H54 (cell line): Measurements from ENCODE around the gene PLA2G4F.

Experiments used
- DNase-seq: peaks from one replicate; pipeline ENCODE4 v3.0.0; 2011; ENCODE audit warnings: low spot score, mixed read lengths; ENCODE audit not compliant: insufficient read length
- FAIRE-seq: peaks from 3 replicates; lab custom pipeline; 2011; peaks lifted over from hg19 to GRCh38; lab: Jason Lieb, UNC
- POLR2A ChIP-seq: IDR thresholded peaks from 2 replicates; pipeline ENCODE4 v1.6.1; 2011; ENCODE audit warnings: low read depth, mild to moderate bottlenecking, low read length

PLA2G4F gene, protein sequence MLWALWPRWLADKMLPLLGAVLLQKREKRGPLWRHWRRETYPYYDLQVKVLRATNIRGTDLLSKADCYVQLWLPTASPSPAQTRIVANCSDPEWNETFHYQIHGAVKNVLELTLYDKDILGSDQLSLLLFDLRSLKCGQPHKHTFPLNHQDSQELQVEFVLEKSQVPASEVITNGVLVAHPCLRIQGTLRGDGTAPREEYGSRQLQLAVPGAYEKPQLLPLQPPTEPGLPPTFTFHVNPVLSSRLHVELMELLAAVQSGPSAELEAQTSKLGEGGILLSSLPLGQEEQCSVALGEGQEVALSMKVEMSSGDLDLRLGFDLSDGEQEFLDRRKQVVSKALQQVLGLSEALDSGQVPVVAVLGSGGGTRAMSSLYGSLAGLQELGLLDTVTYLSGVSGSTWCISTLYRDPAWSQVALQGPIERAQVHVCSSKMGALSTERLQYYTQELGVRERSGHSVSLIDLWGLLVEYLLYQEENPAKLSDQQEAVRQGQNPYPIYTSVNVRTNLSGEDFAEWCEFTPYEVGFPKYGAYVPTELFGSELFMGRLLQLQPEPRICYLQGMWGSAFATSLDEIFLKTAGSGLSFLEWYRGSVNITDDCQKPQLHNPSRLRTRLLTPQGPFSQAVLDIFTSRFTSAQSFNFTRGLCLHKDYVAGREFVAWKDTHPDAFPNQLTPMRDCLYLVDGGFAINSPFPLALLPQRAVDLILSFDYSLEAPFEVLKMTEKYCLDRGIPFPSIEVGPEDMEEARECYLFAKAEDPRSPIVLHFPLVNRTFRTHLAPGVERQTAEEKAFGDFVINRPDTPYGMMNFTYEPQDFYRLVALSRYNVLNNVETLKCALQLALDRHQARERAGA

DNA sequence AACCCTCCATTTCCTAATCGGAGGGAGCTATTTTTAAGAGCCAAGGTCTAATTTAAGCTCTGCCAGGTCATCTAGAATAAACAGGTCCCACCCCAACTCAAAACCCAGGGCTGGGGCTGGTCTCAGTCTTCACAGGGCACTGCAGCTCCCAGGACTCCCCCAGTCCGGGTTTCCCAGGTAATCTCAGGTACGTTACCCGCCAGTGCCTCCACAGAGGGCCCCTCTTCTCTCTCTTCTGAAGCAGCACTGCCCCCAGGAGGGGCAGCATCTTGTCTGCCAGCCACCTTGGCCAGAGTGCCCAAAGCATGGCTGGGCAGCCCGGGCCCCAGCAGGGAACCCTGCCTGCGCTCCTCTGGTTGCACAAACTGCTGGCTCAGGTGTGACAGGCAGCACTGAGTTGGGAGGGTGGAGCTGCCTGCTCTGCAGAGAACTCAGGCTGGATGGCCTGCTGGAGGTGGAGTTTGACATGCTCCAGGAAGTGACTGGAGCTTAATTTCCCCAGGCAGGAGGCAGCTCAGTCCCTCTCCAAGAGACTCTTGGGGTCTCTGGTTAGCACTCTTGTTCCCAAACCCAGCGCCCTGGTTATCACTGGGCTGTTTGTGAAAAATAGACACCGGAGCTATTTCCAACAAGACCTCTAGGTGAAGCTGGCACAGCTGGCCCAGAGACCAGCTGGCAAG, at the start of gene PLA2G4F:
PLA2G4F (minus strand) TSS at position 394 of the 680 bp plus-strand sequence; CDS start at position 307, 87 bp downstream.
- DNase-seq (no peak), FAIRE-seq (no peak)
- no peak for TF ChIP-seq POLR2A

DNA sequence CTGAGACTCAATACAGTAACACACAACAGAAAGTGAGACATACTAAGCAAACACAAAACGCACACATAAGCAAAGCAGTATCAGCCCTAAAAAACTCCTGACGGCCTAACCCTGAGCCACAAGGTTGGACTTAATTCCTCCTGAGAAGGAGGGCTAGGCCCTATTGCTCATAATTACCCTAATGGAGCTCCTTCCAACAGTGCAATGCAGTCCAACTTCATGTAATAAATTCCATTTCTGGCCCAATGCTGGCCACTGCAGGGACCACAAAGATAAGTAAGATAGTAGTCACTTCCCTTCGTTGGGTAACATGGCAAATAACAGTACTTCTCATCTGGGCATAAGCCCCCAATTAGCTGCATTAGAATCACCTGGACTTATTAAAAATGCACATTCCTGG, 47.5 kb upstream of the PLA2G4F start:
- DNase-seq (no peak), FAIRE-seq (no peak)
- no peak for TF ChIP-seq POLR2A

DNA sequence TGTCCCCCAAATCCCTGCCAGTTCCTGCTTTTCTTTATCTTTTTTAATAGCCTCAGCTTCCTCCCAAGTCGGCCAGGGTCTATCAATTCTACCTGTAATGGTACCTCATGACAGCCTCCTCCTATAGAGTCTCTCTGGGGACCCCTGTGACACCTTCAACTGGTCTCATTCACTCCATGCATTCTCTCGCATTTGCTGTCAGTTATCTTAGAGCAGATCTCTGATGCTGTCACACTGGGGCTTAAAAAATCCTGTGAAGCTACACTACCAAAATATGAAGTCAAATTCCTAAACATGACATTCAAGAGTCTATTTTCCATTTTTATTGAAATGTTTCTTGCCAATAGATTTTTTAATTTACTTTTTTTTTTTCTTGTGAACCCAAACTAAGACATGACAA, 46.2 kb upstream of the PLA2G4F start:
- no peak for TF ChIP-seq POLR2A
- FAIRE-seq (no peak), DNase-seq (no peak)

DNA sequence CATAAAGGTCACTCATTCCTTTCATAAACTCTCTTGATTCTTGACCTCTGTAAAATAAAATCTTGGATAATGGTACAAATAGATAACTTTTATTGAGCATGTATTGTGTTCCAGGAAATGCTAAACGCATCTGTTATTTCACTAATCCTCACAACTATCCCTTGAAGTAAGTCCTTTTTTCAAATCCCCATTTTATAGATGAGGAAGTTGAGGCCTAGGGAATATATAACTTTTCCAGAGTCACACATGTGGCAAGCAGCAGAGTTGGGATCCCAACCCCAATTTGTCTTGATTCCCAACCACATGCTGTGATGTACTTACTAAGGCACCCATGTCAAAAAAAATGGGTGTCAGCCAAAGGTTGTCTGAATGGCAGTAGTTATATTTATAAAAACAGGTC, 45.4 kb upstream of the PLA2G4F start:
- no peak for TF ChIP-seq POLR2A
- DNase-seq (no peak), FAIRE-seq (no peak)

DNA sequence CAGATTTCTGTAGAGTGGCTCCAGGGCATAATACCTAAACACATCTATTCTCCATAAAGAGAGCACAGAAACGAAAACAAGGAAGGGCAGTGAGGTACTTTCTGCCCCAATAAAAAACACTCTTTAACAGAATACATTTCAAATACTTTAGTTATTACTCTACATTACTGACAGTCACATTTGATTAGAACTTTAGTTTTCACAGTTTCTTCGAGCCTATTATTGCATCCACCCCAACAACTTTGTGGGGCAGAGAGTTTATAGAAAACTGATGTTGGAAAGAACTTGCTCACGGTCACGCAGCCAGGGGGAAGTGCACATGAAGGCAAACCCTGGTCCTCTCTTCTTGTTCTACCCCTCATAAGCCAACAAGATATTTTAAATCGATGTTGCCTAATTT, 42.7 kb upstream of the PLA2G4F start:
- DNase-seq, result no peak
- no peak for TF ChIP-seq POLR2A
- FAIRE-seq, result no peak

DNA sequence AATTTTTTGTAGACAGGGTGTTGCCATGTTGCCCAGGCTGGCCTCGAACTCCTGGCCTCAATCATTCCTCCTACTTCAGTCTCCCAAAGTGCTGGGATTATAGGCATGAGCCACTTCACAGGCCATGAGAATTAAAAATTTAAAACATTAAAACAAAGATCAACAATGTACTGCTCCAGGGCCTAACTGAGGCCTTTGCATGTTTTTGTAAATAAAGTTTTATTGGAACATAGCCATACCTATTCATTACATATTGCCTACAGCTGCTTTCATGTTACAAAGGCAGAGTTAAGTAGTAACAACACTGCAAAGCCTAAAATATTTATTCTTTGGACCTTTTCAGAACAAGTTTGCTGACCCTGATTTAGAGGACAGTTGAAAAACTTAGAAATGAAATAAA, 42.1 kb upstream of the PLA2G4F start:
- DNase-seq, result no peak
- FAIRE-seq, result no peak
- TF ChIP-seq POLR2A, result no peak

DNA sequence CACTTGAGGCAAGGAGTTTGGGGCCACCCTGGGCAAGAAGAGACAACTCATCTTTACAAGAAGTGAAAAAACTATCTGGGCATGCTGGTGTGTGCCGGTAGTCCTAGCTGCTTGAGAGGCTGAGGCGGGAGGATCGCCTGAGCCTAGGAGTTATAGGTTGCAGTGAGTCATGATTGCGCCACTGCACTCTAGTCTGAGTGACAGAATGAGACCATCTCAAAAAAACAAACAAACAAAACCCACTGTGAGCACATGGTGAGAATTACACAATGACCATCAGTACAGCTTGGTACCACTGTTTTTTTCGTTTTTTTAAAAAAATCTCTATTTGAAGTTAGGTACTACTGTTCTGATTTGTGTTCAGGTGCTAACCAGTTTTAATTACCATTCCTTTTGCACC, 38.1 kb upstream of the PLA2G4F start:
- no peak for TF ChIP-seq POLR2A
- FAIRE-seq (no peak), DNase-seq (no peak)

DNA sequence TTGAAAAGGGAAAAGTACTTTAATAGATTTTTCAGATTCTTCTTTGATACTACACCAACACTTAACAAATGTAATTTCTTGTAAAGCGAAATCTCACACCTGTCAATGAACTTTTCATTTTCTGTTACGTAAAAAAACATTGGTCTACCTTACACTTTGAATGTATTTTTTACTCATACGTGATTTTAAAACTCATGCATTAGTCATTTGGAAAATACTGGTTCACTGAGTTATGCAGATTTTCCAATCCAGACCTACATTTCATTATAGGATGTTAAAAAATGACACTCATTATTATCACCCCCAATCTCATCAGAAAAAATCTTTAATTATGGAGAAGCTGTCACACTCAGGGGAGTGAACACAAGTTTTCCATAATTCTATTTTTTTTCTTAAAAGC, 36.9 kb upstream of the PLA2G4F start:
- DNase-seq (no peak), FAIRE-seq (no peak)
- TF ChIP-seq POLR2A, result no peak

DNA sequence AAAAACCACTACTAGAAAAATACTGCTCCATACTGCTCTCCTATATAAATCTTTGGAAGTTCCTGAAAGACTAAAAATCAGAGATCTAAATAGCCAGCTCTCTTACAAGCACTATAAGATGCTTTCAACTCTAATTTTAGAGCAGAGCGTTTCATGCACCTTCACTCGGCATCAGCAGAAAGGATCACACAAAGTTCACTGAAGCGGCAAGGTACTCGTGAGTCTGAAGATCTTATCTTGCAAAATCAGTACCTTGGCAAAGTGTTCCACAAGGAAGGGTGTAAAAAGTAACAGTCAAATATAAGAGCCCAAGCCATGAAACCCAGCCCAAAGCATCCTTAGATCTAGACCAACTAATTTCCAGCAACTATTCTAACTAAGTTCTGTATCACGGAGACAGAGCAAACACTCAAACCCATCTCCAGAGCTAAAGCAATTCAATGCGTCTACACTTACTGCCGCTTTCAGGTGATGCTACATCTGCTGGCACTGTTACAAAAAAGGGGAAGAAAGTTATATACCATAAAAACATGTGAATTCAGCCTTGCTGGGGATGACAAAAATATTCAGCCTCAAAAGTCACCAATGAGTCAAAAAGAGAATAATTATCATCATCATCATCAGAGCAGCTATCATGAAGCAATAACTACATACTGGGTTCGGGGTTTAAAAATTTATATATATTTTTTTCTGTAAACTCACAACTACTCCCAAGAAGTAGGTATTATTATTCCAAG, 35.3 kb upstream of the PLA2G4F start:
- no peak for DNase-seq
- no peak for TF ChIP-seq POLR2A
- FAIRE-seq, result no peak

DNA sequence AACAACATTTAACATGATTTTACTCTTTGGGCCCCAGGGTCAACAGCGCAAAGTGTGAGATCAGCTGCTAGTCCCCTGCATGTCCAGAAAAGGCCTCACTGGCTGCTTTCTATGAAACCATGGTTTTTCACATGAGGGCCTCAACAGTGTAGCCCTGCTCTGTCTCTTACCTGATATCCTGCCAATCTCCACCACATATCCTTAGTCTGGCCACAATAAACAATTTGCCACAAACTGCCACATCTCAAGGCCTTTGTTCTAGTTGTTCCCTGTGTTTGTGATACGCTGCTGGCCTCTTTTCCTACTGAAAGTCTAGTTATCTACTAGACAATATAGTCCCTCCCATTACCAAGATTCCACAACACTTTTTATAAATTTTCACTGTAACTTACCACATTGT, 33.9 kb upstream of the PLA2G4F start:
- DNase-seq (no peak), FAIRE-seq (no peak)
- TF ChIP-seq POLR2A, result no peak

DNA sequence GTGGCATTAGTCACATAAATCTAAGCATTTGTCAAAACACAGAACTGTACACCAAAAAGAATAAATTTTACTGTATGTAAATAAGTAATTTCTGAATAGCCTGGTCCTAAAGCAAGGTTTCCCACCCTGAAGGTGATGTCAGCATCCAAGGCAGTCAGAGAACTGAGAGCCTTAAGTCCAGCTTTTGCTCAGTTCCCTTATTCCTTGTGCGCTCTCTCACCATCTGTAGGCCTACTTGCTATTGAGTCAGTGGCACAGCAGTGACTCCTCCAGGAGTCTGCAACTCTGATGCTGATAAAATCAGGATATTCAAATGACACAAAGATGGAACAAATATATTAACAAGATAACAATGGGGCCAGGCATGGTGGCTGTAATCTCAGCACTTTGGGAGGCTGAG, 29.4 kb upstream of the PLA2G4F start:
- FAIRE-seq, result no peak
- no peak for DNase-seq
- TF ChIP-seq POLR2A, result no peak

DNA sequence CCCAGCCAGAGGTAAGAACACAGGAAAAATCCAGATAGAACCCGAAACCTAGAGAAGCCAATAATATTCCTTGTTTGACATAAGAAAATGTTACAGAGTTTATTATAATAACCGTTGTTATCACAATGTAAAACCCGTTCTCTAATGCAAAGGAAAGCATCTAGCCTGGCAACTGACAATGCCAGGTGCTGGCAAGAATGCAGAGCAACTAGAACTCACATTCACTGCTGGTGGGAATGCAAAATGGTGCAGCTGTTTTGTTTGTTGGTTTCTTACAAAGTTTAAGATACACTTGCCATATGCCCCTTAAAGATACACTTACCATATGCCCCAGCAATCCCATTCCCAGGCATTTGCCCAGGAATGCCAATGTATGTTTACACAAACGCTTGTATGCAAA, 28.3 kb upstream of the PLA2G4F start:
- DNase-seq (no peak), FAIRE-seq (no peak)
- TF ChIP-seq POLR2A, result no peak

DNA sequence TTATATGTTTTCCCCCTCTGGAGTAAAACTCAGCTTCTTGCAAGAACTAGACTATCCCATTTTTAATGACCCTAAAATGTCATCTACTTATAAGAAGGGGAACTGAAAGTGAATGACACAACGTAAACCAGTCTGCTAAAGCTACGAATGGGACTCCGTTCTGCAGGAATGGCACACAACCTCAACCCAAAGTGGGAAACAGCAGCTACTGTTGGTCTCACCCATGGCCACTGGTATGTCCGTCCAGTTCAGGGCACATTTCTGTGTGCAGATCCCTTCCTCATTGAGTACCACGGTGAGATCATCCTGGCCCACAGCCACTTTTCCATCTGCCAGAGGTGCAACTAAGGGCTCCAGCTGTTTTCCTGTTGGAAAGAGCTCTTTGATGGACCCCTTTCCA, 27.9 kb upstream of the PLA2G4F start:
- no peak for FAIRE-seq
- DNase-seq, result no peak
- TF ChIP-seq POLR2A, result no peak
